ENCODE measurements around the gene ABHD18.
"Not testable (repeated sequence)": the region's sequence is repeated elsewhere in the genome, so short reads cannot be mapped to it uniquely, and the experiment has no call there.

Gene ABHD18

DNA sequence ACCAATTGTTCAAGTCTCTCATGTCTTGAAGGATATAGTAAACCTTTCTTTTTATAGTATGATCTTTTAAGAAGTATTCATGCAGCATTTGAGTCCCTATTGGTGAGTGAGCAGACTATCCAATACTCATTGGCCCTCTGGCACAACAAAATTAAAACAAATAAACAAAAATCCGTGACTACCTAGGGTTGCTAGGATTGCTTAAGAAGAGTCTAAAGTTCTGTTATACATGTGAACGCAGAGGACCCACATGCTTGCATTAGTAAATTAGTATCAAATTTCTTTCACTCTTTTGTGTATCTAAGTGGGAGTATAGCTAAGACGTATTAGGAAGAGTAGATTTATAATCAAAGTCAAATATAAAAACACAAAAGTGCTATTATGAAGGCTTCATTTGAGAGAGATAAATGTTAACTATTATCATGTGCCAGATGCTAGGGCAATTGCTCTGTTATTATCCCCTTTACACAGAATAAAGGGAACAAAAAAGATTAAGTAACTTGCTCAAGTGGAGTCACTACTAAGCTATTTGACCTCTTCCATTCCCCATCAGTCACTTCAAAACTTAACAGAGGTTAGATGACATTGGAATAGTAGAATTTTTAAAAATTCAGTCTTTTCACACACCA is 66.7 kb downstream of the ABHD18 start:
- WGBS, 2 experiments = 89 to 93% methylated on average over 1 to 2 of the region's 3 CpGs
- Histone ChIP-seq H3K36me3 (ENCODE audit: control insufficient read depth, insufficient read depth, low read length) (no peaks in the 10 kb centered on the region), H3K4me3 (ENCODE audit: insufficient read depth, low read depth, low read length) (no peak overlapping the region), H3K27me3 (ENCODE audit: control insufficient read depth, insufficient read depth, low read length, poor library complexity, severe bottlenecking) (no peaks in the 10 kb centered on the region), H3K9me3 (ENCODE audit: control insufficient read depth, low read length) (no peaks in the 10 kb centered on the region), H3K27ac (ENCODE audit: insufficient read depth, low read depth, low read length, poor library complexity, severe bottlenecking) (no peak overlapping the region), H3K4me1 (ENCODE audit: control insufficient read depth, insufficient read depth, low read length) (no peaks in the 10 kb centered on the region)

DNA sequence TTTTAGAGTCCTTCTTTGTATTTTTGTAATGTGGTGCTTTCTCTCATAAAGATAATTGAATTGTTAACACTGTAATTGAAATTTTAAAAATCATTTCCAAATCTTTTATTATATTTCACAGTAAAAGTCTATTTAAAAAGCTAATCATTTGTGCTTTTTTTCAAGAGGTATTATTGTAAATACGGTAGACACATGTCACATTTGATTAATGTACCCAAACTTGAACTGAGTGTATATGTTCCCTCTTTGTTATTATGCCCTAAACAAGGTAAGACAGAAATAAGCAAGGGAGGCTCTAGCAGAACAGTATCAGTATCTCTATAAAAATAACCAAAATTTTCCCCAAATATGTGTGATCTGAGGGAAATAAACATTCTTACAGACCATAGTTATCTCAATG is 74.4 kb downstream of the ABHD18 start:
- 88% methylated on average over 1 of the region's 1 CpG; no CpG with 5 or more reads in 1 of the 2 experiments for WGBS, 2 experiments
- no peaks in the 10 kb centered on the region for H3K9me3 ChIP-seq (ENCODE audit: control insufficient read depth, low read length)
- H3K36me3 ChIP-seq (ENCODE audit: control insufficient read depth, insufficient read depth, low read length) = no peaks in the 10 kb centered on the region
- H3K4me1 ChIP-seq (ENCODE audit: control insufficient read depth, insufficient read depth, low read length) = no peaks in the 10 kb centered on the region
- H3K27me3 ChIP-seq (ENCODE audit: control insufficient read depth, insufficient read depth, low read length, poor library complexity, severe bottlenecking) = no peaks in the 10 kb centered on the region
- no peak overlapping the region for H3K27ac ChIP-seq (ENCODE audit: insufficient read depth, low read depth, low read length, poor library complexity, severe bottlenecking)
- no peak overlapping the region for H3K4me3 ChIP-seq (ENCODE audit: insufficient read depth, low read depth, low read length)

DNA sequence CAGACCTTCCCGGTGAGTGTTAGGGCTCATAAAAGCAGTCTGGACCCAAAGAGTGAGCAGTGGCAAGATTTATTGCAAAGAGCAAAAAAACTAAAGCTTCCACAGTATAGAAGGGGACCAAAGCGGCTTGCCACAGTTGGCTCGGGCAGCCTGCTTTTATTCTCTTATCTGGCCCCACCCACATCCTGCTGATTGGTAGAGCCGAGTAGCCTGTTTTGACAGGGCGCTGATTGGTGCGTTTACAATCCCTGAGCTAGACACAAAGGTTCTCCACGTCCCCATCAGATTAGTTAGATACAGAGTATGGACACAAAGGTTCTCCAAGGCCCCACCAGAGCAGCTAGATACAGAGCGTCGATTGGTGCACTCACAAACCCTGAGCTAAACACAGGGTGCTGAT is 81.8 kb downstream of the ABHD18 start:
- not testable (repeated sequence) for H3K4me3 ChIP-seq (ENCODE audit: insufficient read depth, low read depth, low read length); H3K9me3 ChIP-seq (ENCODE audit: control insufficient read depth, low read length); H3K4me1 ChIP-seq (ENCODE audit: control insufficient read depth, insufficient read depth, low read length); H3K27me3 ChIP-seq (ENCODE audit: control insufficient read depth, insufficient read depth, low read length, poor library complexity, severe bottlenecking); H3K36me3 ChIP-seq (ENCODE audit: control insufficient read depth, insufficient read depth, low read length); H3K27ac ChIP-seq (ENCODE audit: insufficient read depth, low read depth, low read length, poor library complexity, severe bottlenecking)
- 95 to 99% methylated on average over 5 to 9 of the region's 9 CpGs for WGBS, 2 experiments

DNA sequence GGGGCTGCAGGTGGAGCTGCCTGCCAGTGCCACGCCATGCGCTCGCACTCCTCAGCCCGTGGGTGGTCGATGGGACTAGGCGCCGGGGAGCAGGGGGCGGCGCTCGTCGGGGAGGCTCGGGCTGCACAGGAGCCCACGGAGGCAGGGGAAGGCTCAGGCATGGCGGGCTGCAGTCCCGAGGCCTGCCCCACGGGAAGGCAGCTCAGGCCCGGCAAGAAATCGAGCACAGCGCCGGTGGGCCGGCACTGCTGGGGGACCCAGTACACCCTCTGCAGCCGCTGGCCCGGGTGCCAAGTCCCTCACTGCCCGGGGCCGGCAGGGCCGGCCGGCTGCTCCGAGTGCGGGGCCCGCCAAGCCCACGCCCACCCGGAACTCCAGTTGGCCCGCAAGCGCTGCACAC is 82.3 kb downstream of the ABHD18 start:
- H3K27me3 ChIP-seq (ENCODE audit: control insufficient read depth, insufficient read depth, low read length, poor library complexity, severe bottlenecking); H3K27ac ChIP-seq (ENCODE audit: insufficient read depth, low read depth, low read length, poor library complexity, severe bottlenecking); H3K36me3 ChIP-seq (ENCODE audit: control insufficient read depth, insufficient read depth, low read length); H3K4me3 ChIP-seq (ENCODE audit: insufficient read depth, low read depth, low read length); H3K9me3 ChIP-seq (ENCODE audit: control insufficient read depth, low read length); H3K4me1 ChIP-seq (ENCODE audit: control insufficient read depth, insufficient read depth, low read length): not testable (repeated sequence)
- 96% methylated on average over 34 of the region's 34 CpGs for WGBS, 2 experiments

DNA sequence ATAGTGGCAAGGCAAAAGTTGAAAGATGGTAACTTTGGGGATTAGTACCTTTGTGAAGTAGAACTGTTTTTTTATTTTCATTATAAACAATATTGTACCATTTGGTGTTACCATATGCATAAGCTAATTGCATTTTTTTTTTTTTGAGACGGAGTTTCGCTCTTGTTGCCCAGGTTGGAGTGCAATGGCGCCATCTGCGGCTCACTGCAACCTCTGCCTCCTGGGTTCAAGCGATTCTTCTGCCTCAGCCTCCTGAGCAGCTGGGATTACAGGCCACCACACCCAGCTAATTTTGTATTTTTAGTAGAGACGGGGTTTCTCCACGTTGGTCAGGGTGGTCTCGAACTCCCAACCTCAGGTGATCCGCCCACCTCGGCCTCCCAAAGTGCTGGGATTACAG is 86.0 kb downstream of the ABHD18 start:
- WGBS, 2 experiments = 84 to 87% methylated on average over 10 of the region's 10 CpGs
- not testable (repeated sequence) for H3K27ac ChIP-seq (ENCODE audit: insufficient read depth, low read depth, low read length, poor library complexity, severe bottlenecking); H3K9me3 ChIP-seq (ENCODE audit: control insufficient read depth, low read length); H3K4me3 ChIP-seq (ENCODE audit: insufficient read depth, low read depth, low read length); H3K4me1 ChIP-seq (ENCODE audit: control insufficient read depth, insufficient read depth, low read length); H3K36me3 ChIP-seq (ENCODE audit: control insufficient read depth, insufficient read depth, low read length); H3K27me3 ChIP-seq (ENCODE audit: control insufficient read depth, insufficient read depth, low read length, poor library complexity, severe bottlenecking)

DNA sequence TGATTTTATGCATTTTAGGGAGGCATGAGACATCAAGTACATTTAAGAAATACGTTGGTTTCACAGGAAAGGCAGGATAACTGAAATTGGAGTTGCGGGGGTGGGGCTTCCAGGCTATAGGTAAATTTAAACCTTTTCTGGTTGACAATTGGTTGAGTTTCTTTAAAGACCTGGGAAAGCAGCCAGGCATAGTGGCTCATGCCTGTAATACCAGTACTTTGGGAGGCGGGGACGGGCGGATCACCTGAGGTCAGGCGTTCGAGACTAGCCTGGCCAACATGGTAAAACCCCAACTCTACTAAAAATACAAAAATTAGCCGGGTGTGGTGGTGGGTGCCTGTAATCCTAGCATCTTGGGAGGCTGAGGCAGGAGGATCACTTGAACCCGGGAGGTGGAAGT is 89.7 kb downstream of the ABHD18 start:
- H3K4me1 ChIP-seq (ENCODE audit: control insufficient read depth, insufficient read depth, low read length); H3K4me3 ChIP-seq (ENCODE audit: insufficient read depth, low read depth, low read length); H3K36me3 ChIP-seq (ENCODE audit: control insufficient read depth, insufficient read depth, low read length); H3K9me3 ChIP-seq (ENCODE audit: control insufficient read depth, low read length); H3K27me3 ChIP-seq (ENCODE audit: control insufficient read depth, insufficient read depth, low read length, poor library complexity, severe bottlenecking); H3K27ac ChIP-seq (ENCODE audit: insufficient read depth, low read depth, low read length, poor library complexity, severe bottlenecking): not testable (repeated sequence)
- WGBS, 2 experiments = 86 to 87% methylated on average over 8 to 9 of the region's 9 CpGs

DNA sequence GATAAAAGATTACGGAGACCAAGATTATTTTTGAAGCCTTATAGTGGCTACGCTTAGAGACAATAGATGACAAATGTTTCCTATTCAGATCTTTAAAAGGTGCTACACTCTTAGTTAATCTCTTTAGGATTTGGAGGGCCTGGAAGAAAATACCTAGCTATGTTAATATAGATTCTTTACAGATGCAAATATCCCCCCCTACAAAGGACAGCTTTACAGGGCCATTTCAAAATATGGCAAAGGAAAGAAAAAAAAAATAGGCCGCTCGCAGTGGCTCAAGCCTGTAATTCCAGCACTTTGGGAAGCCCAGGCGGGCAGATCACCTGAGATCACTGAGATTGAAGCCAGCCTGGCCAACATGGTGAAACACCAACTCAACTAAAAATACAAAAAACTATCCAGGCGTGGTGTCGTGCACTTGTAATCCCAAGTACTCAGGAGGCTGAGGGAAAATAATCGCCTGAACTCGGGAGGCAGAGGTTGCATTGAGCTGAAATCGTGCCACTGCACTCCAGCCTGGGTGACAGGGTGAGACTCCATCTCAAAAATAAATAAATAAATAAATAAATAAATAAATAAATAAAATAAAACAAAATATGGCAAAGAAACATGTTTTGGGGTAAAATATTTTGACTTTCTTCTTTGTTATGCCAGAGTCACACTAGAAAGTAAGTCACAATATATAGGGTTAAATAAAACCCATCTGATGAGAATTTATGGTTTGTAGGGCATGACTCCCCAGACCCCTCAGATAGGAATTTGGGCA is 90.4 kb downstream of the ABHD18 start:
- H3K4me3 ChIP-seq (ENCODE audit: insufficient read depth, low read depth, low read length); H3K27me3 ChIP-seq (ENCODE audit: control insufficient read depth, insufficient read depth, low read length, poor library complexity, severe bottlenecking); H3K4me1 ChIP-seq (ENCODE audit: control insufficient read depth, insufficient read depth, low read length); H3K27ac ChIP-seq (ENCODE audit: insufficient read depth, low read depth, low read length, poor library complexity, severe bottlenecking); H3K9me3 ChIP-seq (ENCODE audit: control insufficient read depth, low read length); H3K36me3 ChIP-seq (ENCODE audit: control insufficient read depth, insufficient read depth, low read length): not testable (repeated sequence)
- WGBS, 2 experiments = 60 to 62% methylated on average over 10 of the region's 10 CpGs

DNA sequence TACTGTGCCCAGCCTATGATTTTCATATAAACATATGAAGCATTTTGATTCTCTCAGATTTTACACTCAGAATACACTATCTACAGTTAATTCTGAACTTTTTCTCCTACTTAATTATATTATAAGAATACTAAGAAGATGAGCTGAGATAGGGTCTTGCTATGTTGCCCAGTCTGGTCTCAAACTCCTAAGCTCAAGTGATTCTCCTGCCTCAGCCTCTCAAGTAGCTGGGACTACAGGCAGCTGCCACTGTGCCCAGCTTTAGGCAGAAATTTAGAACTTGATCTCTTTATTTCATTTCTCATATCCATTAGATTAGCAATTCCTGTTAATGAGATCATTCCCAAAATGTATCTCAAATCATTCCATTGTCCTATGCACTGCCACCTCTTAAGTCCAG is 91.2 kb downstream of the ABHD18 start:
- H3K4me3 ChIP-seq (ENCODE audit: insufficient read depth, low read depth, low read length) = no peak overlapping the region
- H3K36me3 ChIP-seq (ENCODE audit: control insufficient read depth, insufficient read depth, low read length) = no peaks in the 10 kb centered on the region
- H3K9me3 ChIP-seq (ENCODE audit: control insufficient read depth, low read length) = no peaks in the 10 kb centered on the region
- H3K4me1 ChIP-seq (ENCODE audit: control insufficient read depth, insufficient read depth, low read length) = no peaks in the 10 kb centered on the region
- H3K27ac ChIP-seq (ENCODE audit: insufficient read depth, low read depth, low read length, poor library complexity, severe bottlenecking) = no peak overlapping the region
- no peaks in the 10 kb centered on the region for H3K27me3 ChIP-seq (ENCODE audit: control insufficient read depth, insufficient read depth, low read length, poor library complexity, severe bottlenecking)

DNA sequence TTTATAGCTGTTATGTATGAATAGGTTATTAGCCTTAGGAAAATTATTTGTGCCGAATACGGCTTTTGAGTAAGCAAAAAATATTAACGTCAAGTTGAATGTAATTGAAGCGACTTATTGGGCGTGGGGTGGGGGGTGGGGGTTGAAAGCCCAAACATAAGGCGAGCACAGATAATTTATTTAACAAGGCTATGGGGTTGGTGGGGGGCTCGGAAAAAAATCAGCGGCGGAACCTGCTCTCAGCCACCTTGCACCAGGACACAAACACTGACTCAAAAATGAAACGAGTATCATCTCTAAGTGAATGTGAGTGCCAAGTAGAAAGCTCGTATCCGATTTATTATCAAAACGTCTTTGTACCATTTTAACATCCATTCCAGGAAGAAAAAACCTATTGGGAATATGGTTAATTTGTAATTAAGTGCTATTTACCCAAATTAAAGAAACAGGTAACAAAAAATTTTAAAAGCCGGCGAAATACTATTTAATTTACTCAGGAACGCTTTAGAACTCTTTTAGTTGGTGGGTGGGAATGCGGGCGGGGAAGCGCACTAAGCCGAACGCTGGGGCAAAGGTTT is 95.0 kb downstream of the ABHD18 start:
- H3K9me3 ChIP-seq (ENCODE audit: control insufficient read depth, low read length) = no peaks in the 10 kb centered on the region
- WGBS, 2 experiments = 50 to 52% methylated on average over 20 to 21 of the region's 21 CpGs
- peak overlapping the region; percentile 76 for H3K27ac ChIP-seq (ENCODE audit: insufficient read depth, low read depth, low read length, poor library complexity, severe bottlenecking)
- no peaks in the 10 kb centered on the region for H3K4me1 ChIP-seq (ENCODE audit: control insufficient read depth, insufficient read depth, low read length)
- no peaks in the 10 kb centered on the region for H3K27me3 ChIP-seq (ENCODE audit: control insufficient read depth, insufficient read depth, low read length, poor library complexity, severe bottlenecking)
- H3K4me3 ChIP-seq (ENCODE audit: insufficient read depth, low read depth, low read length) = peak overlapping the region; percentile 60
- no peaks in the 10 kb centered on the region for H3K36me3 ChIP-seq (ENCODE audit: control insufficient read depth, insufficient read depth, low read length)

DNA sequence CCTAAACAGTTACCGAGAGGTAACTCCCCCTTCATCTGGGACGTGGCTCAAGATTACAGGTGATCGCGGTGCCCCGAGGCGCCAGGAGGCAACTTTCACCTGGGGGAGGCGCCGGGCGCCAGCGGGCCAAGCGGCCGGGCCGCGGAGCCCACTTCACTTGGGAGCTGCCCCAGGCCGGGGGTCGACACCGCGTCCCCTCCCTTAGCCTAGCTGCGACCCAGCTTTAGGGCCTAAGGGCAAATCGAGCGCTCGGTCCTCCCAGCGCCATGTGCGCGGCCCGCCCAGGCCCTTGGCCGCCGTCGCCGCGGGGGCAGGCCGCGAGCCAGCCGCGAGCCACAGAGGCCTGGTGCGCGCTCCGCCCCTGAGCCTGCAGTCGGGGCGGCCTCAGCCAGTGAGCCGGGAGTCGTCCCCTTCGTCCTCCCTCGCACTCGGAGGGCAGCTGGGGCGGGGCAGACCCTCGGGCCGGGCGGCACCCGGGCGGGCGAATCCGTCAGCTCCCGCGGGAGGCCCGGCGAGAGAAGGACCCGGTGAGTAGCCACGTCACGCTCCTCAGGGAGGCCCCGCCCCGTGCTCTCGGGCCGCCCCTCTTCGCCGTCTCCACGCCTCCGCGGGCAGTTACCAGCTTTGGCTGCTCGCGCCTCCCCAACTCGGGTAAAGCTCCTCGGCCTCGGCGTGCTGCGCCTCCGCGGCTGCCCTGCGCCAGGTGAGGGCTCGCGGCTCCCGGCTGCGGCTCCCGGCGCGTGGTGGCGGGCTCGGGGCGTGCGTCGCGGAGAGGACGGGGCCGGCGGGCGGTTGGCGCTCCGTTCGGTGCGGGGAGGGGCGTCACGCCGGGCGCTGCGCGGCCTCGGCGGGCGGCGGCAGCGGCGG is 95.7 kb downstream of the ABHD18 start, which contains the start of gene LARP1B:
Gene LARP1B, plus strand, starts transcription at position 614 of the 867 bp plus-strand sequence. CDS start 13,640 bp downstream, outside the sequence.
- Histone ChIP-seq H3K36me3 (ENCODE audit: control insufficient read depth, insufficient read depth, low read length) (no peaks in the 10 kb centered on the region), H3K27me3 (ENCODE audit: control insufficient read depth, insufficient read depth, low read length, poor library complexity, severe bottlenecking) (no peaks in the 10 kb centered on the region), H3K9me3 (ENCODE audit: control insufficient read depth, low read length) (no peaks in the 10 kb centered on the region), H3K4me1 (ENCODE audit: control insufficient read depth, insufficient read depth, low read length) (no peaks in the 10 kb centered on the region), H3K4me3 (ENCODE audit: insufficient read depth, low read depth, low read length) (peak within 1 kb of the TSS; percentile 60), H3K27ac (ENCODE audit: insufficient read depth, low read depth, low read length, poor library complexity, severe bottlenecking) (peak within 1 kb of the TSS; percentile 76)
- WGBS, 2 experiments = 0% methylated on average over 112 of the region's 112 CpGs

All from ectodermal cell (in vitro differentiated cells).